ENCODE measurements around the gene SLC35F1.

SLC35F1 gene

DNA sequence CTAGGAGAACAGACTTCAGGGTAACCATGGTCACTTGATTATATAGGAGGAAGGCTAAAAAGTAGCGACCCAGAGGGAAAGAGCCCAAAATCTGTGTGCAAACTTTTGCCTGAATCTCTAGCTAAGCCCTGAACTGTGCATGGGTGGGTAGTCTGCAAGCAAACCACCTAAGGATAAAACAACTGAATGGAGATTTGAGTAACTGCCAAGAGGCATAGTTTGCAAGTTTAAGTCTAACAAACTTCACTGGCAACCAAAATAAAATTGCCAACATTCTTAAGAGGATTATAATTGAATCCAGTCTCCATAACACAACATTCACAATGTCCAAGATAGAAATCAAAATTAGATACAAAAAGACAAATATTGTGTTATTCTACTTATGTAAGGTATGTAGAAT lies 449.0 kb downstream of the SLC35F1 start:
- no peak overlapping the region for H3K4me3 ChIP-seq (ENCODE audit: low read depth, low read length)
- TF ChIP-seq, protein P1, sequence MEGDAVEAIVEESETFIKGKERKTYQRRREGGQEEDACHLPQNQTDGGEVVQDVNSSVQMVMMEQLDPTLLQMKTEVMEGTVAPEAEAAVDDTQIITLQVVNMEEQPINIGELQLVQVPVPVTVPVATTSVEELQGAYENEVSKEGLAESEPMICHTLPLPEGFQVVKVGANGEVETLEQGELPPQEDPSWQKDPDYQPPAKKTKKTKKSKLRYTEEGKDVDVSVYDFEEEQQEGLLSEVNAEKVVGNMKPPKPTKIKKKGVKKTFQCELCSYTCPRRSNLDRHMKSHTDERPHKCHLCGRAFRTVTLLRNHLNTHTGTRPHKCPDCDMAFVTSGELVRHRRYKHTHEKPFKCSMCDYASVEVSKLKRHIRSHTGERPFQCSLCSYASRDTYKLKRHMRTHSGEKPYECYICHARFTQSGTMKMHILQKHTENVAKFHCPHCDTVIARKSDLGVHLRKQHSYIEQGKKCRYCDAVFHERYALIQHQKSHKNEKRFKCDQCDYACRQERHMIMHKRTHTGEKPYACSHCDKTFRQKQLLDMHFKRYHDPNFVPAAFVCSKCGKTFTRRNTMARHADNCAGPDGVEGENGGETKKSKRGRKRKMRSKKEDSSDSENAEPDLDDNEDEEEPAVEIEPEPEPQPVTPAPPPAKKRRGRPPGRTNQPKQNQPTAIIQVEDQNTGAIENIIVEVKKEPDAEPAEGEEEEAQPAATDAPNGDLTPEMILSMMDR (IDR thresholded peaks at IDR 0.05; ENCODE audit: low read depth, low read length) = no peak

DNA sequence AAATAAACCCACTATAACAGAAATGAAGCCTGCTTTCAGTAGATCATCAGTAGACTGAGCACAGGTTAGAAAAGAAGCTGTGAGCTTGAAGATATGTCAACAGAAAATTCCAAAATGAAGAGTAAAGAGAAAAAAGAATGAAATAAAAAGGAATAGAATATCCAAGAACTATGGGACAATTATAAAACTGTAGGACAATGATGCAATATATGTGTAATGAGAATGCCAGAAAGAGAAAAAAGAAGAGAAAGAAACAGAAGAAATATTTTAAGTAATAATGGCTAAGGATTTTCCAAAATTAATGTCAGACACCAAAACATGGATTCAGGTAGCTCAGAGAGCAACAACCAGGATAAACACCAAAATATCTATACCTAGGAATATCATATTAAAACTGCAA lies 449.6 kb downstream of the SLC35F1 start:
- H3K4me3 ChIP-seq (ENCODE audit: low read depth, low read length) = no peak overlapping the region
- TF ChIP-seq, protein P1 (IDR thresholded peaks at IDR 0.05; ENCODE audit: low read depth, low read length) = no peak
